NCI-H2196 treated with DMSO at 0.1 percent for 48 hours (cell line): ENCODE results near the gene TENT5C.

ENCODE experiments used
- DNase-seq: peaks from one replicate; lab custom pipeline; 2025; ENCODE audit not compliant: unreplicated experiment; lab: John Stamatoyannopoulos, UW

The TENT5C gene

DNA sequence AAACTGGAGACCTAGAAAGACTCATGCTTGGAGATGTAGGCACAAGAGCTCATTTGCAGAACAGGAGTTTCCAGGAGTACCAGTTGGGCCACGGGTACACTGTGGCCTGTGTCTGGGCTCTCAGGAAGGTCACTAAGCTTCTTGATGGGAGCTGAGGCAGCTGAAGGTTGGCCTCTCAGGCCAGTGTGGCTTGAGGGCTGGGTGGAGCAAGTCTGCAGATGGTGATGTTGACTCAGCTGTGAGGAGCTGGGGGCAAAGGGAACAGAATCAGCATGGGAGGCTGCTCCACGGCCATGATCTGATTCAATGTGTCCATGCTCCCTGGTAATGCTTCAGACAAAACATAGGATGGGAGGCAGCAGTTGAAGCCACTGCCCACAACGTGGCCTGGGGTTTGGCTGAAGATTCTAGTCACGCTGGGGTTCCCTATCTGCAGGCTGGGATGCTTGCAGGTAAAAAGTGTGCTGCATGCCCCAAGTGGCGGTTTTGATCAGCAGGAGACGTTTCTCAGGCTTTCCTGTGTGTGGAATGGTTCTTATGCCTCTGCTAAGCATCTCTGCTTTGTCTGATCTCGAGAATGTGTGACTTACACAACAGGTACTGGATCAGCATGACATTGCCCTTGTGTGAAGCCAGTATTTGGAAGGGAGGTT is 15.4 kb upstream of the TENT5C start:
- DNase-seq = no peak

DNA sequence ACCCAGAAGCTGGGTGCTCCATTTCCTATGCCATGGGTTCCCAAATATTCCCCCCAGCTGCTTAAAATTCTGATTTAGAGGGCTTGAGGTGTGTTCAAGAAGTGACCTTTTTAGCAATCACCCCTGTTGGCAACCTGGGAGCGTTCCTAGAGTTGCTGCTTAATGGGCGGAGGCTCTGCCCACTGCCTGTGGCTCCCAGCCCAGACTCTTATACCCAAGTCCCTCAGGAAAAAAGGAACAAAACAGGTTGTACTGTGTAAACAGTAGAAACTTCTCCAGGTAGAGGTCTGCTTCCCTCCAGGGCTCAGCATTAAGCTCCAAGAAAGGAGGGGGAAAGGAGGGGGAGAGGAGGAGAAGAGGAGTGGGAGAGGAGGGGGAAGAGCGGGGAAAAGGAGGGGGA is 14.6 kb upstream of the TENT5C start:
- no peak for DNase-seq

DNA sequence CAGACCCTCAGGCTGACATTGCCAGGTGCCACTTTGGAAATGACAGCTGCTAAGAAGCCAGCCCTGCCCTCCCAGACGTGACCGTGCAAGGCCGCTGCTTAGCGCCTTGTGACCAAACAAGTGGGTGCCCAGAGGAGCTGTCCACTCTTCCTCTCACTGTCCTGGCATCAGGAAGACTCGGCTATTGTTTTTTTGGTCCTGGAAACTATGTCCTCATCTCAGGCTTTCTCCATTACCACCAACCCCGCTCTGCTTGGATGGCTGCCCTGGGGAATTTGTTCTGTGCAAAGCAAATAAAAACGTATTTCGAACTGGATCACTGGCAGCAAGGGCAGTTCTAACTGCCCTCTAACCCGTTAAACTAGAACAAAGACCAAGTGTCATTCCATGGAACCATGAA is 13.7 kb upstream of the TENT5C start:
- no peak for DNase-seq

DNA sequence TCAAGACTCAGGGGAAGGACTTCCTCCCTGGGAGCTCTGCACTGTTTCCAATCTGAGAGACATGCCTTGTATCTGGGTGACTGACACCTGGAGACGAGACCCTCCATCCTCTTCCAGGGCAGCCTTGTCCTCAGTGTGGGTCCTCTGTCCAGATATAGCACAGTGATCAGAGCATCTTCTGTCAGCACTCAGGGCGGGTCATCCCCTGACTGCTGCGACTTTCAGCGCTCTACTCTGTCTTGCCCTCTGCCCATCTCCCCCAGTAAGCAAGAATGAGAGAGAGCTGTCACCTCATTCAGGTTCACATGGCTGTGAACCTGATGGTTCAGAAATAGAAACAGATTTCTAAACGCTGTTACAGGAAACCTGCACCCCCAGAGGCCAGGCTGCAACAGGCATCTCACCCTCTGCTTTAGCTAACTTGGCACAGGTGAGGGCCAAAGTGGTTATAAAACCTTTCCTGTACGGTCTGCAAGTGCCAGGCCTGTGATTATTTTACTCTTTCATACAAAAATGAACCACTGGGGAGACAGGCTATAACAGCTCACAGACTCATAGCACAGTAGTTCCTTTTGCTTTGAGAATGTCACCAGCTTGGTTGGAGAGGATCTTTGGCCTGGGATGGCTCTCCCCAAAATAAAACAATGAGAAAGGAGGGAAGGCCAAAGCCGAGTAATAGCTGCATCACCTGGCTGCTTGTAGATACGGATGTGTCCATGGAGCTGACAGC is 11.4 kb upstream of the TENT5C start:
- no peak for DNase-seq

DNA sequence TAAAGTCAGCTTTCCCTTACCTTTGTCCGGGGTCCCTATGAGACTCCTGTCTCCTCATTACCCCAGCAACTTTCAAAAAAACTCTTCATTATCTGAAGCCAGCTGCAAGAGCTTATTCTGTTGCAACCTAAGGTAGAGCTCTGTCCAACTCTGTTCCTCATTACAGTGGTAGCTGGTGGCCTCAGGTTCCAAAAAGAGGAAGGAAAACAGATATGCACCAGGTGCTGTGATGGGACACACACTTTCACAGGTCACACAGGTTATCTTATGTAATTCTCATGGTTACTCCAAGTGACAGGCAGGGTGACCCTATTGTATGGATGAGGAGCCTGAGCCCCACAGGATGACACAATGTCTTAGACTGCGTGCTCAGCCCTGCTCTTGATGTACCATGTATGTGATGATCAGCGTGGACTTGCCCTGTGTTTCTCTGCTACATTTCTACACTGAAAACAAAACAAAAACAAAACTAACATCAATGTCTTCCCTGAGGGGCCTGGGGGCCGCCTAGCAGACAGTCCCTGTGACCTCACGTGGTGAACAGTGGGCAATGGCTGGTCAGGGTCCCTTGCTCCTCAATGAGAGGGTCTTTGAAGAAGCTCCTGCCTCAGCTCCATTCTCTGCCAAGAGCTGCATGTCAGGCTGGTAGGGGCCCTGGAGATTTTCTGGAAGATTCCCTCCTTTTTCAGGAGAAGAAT is 9.7 kb upstream of the TENT5C start:
- no peak for DNase-seq

DNA sequence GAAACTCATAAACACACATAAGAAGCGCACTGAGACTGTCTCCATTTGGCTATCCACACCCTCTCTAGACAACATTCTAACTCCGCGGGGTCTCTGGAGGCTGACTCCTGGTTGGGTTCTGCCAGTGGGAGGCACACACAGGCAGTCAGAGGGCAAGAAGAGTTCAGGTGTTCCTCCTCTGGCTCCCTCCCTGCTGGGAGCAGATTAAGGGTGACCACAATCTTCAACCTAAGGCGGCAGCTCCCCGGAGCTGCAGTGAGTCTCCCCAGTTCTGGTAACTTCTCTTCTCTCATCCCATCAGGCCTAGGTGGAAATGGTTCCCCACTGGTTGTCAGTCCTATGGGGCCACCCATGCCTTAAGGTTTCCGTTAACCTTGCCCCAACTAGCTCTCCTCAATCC is 7.4 kb upstream of the TENT5C start:
- no peak for DNase-seq

DNA sequence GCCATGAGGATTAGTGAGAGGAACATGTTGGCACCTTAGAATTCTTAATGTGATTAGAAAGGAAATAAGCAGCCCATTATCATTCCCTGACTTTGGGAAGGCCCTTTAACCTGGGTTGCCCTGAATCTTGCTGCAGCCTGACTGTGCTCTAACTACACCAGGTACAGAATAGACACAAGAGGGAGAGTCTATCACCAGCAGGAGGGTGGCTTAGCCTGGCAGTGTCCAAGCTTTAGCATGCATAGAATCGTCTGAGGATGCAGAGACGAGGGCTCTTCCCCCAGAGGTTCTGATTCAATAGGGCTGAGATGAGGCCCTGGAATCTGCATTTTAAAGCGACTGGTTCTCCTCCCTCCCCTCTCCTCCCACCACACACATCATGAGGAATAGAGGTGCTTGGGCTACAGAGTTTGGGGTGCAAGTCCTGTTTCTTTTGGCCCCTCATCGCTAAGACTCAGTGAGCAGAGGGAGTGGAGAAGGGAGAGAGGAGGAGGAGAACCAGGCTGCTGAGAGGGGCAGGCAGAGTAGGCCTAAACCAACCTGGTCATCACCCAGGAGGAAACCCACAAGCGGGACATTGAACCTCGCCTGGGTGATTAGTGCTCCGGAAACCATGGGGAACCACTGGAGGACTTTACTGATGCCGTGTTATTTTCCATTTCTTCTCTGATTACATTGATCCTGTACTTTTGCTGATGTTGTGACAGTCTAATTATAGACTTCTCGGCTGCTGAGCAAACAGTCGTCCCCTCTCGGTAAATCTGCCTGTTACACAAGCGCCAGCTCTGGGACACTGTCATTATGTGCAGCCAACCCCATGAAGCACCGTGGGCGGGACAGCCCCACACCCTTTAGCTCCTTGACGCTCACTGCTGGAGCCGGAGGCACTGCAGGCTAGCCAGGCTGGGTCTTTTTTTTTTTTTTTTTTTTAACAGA is 6.3 kb upstream of the TENT5C start:
- no peak for DNase-seq

DNA sequence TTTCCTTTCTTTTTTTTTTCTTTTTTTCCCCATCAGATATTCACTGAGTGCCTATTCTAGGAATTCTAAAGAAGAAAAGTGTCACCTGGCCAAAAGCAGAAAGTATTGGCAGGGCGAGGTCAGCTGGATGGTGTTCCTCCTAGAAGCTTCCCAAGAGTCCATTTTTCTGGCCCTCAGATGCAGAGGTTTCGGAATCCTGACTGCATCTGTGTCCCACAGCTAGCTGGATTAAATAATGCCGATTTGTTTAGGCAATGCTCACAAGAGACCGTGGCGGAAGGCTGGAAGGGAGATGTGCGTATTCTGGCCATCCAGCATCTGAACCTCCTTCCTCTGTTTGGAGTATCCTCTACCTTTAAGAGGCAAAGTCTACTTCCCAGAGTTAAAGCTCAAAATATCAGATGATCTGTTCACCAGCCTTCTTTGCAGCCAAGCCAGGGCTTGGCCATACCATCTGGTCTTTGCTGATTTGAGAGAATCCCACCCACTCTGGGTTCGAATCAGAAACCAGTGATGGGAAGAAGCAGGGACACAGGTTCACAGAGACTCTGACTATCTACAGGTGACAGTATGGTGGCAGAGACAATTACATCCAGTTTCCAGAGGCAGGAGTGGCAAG is 5.4 kb upstream of the TENT5C start:
- no peak for DNase-seq

DNA sequence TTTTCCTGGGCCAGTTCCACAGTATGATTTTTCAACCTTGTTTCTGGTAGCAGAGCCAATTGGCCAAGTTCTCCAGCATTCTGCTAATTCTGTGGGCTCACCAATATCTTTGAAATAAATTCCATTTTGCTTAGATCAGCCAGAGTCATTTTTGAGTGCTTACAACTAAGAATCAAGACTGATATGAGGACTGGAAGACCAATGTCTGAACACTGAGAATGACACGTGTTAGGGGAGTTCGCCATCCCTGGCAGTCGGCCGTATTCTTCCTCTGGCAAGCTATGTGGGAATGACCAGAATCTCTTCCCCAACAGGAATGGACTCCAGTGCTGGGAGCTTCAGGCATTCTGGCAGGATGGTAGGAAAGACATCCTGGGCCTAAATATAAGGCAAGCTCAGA is 4.9 kb upstream of the TENT5C start:
- no peak for DNase-seq

DNA sequence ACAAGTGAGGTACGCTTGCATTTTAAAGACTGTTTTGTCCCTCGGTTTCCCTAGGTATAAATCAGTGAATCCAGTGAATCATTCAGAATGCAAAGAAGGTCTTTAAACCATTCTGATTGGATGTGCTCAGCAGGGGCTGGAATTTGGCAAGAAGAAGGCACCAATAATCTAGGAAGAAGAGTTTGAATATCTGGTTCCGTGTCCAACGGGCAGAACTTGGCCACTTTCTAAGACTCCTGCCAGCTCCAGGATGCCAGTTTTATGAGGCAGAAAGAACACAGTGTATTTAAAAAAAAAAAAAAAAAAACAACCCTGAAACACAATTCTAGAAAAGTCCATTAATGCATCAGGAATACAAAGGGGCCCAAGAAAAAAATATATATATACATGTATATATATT is 3.0 kb upstream of the TENT5C start:
- no peak for DNase-seq

DNA sequence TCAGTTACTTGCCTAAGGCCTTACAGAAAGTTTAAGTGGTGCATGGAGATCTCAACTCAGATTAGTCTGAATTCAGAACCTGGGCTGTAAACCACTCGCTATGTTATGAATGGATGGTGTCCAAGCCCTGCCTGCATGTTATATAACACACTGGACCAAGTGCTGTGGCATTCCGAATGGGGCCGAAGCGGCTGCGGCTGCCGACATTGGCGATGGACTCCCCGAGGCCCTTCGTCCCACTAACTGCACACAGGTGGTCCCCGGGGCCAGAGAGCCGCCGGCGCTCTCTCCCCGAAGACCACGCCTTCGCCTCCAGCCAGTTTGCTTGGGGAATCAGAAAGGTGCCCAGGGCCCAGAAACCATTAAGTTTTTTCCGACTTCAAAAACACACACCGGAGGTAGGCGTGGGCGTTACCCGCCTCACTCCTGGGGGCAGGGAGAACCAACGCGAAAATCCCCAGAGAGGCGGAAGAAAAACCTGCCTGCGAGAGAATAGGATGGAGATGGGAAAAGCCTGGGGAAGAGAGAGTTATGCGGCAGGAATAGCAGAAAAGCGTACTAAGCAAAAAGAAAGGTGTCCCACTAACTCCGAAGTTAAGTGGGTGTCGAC is 579 bp upstream of the TENT5C start:
- no peak for DNase-seq

DNA sequence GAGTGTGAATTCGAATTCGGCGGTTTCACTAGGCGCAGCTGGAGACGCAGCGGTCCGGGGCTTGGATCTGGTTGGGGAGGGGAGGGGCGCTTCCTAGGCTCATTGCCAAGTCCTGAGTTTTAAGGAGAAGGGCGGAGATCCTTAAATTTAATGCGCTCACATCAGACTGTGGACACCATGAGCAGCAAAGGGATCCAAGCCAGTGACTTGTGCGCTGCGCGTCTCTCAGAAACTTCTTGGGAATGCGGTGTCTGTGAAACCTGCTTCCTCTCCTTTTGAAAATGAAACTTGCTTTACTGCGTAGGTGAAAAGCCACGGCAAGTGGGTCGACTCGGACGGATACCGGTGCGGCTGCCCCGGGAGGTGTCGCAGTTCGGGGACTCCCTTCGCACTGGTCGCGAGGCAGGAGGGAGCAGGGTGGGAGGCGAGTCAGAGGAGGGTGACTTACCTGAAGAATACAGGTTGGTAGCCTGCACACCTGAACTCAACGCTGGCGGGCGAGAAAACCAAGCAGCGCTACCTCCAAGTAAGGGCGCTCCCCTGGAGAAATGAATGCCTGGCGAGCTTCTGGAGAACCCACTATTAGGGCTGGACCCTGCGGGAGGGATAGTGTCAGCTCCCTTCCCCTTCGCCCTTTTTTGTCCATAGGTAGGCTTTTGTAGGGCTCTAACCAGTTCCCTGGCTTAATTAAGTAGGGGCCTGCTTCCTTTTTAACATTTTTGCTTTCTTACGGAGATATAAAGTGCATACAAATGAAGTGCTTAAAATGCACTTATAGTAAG is 992 bp downstream of the TENT5C start:
- DNase-seq = no peak

DNA sequence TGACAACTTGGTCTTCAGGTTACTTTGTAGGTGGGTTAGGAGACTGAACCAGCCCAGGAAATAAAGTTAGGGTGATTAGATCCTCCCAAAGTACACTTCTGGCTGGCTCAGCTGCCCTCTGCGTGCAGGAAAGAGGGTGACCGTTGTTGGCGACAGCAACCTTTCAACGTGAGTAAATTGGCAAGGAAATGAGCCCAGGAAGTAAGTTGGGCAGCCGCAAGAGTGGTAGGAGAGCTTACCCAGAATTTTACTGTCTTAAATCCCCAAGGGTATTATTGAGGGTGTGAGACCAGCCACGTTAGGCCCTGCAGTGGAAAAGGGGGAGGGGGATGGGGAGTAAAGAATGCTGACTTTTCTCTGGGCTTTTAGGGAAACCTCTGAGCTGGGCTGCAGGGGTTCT is 1.6 kb downstream of the TENT5C start:
- DNase-seq = no peak

DNA sequence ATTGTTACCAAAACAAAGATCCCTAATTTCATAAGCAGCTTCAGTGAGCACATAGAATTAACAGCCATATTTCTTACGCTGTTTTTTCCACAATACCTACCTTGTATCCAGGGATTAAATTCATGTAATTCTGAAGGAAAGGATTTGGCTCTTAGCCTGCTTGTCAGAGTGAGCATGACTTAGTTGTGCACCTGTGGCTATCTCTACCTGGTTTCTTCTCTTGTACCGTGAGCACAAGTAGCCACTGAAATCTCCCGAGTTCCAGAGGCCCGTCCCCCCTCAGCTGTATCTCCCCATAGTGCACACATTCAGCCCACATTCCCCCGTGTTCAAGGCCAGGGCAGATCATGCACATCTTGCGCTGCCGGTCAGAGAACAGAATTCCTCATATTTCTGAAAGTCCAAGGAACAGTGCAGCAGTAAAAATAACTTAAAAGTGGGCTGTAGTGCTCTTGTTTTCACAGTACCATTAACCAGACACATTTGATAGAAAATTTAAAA is 2.3 kb downstream of the TENT5C start:
- no peak for DNase-seq

DNA sequence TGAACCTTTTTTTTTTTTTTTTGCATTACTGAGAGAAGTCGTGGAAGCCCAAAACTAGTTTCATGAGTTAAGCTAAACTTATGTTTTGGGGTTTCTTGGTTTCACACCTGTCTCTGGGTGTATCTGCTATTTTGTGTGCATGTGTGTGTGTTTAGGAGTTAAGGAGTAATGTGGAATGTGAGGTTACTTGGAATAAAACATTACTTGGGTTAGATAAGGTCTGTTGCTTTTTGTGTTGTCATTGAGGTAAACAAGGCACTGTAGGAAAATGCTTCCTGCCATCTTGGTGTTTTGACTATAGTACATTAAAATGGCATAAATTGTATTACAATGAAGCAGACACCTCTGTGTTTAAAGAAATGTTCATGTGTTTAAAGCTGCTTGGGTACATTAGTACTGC is 2.9 kb downstream of the TENT5C start:
- DNase-seq = no peak

DNA sequence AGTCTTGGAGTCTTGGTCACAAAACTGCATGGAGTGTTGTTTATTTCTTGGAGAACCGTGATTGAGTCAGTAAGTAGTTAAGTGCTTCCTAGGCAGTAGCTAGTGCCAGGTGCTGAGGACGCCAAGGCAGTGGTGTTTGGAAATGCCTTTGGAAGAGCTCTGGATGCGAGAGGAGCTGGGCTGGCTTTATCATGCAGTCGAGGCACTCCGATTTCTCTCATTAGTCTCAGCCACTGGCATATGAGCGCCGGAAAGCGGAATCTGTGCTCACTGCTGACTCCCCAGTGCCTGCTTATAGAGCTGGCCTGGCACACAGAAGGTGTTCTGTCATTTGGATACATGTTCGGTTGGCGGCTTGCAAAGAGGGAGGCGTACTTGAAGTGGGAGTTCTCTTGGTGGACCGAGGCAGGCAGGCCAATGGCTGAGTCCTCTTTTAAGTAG is 3.6 kb downstream of the TENT5C start:
- DNase-seq = no peak

DNA sequence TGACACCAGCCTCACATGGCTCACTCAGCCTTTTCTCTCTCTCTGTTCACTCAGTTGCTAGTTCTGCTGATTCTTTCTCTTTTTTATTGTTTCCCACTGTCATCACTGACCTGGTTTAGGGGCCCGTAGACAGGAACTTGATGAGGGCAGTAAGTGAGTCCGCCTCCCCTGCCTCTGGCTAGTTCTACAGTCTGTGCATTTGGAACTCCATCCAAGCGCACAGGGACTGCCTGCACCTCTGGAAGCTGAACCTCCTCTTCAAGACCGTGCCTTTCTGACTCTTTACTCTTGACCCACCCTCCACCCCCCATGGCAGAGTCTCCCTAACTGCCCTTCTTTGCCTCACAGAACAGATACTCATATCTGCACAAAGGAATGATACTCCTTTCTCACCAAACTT is 4.2 kb downstream of the TENT5C start:
- no peak for DNase-seq

DNA sequence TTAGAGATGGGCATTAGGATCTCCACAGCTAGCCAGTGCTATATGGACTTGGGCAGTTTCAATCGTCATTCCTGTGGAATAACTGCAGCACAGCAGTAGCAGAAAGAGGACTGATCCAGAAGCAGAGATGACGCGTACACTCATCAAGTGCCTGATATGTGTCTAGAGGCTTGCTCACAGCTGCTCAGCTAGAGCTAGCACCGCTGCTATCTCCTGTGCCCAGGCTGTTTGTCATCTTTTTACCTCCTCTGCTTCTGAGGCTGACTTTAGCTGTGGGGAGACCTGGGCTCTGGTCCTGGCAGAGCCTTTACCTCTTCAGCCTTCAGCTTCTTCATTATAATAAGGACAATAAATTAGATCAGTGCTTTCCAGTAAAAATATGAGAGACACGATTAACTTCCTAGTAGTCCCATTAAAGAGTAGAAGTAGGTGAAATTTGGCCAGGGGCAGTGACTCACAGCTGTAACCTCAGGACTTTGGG is 5.3 kb downstream of the TENT5C start:
- no peak for DNase-seq

DNA sequence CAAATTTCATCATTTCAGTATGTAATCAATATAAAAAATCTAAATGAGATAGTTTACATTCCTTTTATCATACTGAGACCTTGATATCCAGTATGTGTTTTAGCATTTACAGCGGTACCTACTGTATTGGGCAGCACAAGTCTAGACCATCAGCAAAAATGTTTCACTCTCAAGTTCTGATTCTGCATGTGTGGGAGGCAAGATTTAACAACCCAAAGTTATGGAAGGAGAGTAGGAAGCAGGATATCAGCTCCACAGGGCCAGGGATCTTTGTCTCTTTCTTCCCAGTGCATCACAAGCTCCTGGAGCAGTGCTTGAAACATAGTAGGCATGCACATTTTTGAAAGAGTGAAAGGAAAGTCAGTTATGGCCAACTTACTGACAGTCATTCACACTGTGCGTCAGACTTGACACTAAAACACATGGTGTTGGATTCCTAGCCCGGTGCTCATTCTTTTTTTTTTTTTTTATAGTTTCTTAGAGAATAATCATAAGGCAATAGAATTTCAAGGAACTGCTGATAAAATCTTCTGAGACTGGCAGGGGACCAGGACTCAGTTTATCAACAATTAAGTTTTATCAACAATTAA is 6.1 kb downstream of the TENT5C start:
- no peak for DNase-seq
